Measurements from ENCODE around the gene OSCAR. TPM values are rescaled to one million over a fixed set of nuclear protein-coding genes. Genes with fewer than 3 reads are reported as not detected.
A peak's percentile ranks its signal among the peaks of the same experiment; 100 is the strongest.

Gene OSCAR
- total RNA-seq (ENCODE audit: low replicate concordance): not detected in 2 replicates
- long read RNA-seq: 0 reads

GRCh38 chr19:54100561-54100960, at the start of gene OSCAR:
OSCAR (minus strand) TSS chr19:54100803; CDS start chr19:54100792, 11 bp downstream.
- H3K27me3 Mint-ChIP-seq: peaks cover 35% of the 10 kb centered on the region
- peak within 1 kb of the TSS; percentile 99 for H3K4me3 Mint-ChIP-seq
- no peaks in the 10 kb centered on the region for H3K9me3 Mint-ChIP-seq
- DNase-seq (ENCODE audit: extremely low spot score, unreplicated experiment): no peak
- peaks cover 6% of the 10 kb centered on the region for H3K4me1 Mint-ChIP-seq (ENCODE audit: unreplicated experiment)
- no peaks in the 10 kb centered on the region for H3K36me3 Mint-ChIP-seq
- TF ChIP-seq CTCF (conservative IDR thresholded peaks at IDR 0.05): no peak
- H3K27ac Mint-ChIP-seq: no peak within 1 kb of the TSS

DNA sequence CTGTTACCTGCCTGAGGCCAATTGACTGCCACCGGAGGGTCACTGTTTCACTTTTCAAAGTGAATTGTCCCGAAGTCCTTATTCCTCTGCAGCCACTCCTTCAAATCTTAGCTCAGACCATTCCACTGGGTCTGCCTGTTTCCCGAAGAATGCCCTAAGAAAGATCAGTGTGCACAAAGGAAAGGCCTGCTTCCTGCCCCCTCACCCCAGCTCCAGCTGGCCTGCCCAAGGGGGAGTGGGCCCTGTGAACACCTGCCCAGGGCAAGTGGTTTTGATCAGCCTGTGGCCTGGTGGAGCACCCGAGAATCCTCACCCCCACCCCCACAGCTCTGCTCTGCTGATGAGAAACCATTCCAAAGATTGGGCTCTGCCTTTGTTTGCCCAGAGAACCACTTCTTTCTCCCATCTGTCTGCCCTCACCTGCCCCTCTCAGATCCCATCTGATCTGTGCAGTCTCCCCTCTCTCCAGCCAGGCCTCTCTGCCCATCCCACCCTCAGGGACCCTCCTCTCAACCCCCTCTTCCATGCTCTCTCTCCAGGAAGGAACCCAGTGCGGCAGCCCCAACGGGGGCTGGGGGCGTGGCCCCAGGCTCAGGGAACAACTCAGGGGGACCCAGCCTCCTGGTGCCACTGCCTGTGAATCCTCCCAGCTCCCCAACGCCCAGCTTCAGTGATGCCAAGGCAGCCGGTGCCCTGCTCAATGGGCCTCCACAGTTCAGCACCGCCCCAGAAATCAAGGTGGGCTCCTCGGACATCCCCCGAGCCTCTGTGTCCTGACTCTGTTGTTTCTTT, 48.6 kb upstream of the OSCAR start:
- Mint-ChIP-seq H3K27ac (no peak overlapping the region), H3K27me3 (no peaks in the 10 kb centered on the region), H3K36me3 (peaks cover 20% of the 10 kb centered on the region), H3K9me3 (no peaks in the 10 kb centered on the region), H3K4me1 (ENCODE audit: unreplicated experiment) (no peaks in the 10 kb centered on the region), H3K4me3 (no peak overlapping the region)
- no peak for DNase-seq (ENCODE audit: extremely low spot score, unreplicated experiment)
- no peak for TF ChIP-seq CTCF (conservative IDR thresholded peaks at IDR 0.05)

- no peaks in the 10 kb centered on the region for H3K4me1 Mint-ChIP-seq (ENCODE audit: unreplicated experiment)
- H3K9me3 Mint-ChIP-seq: no peaks in the 10 kb centered on the region
- DNase-seq (ENCODE audit: extremely low spot score, unreplicated experiment): no peak
- H3K36me3 Mint-ChIP-seq: peaks cover 20% of the 10 kb centered on the region
- H3K4me3 Mint-ChIP-seq: no peak overlapping the region
- no peaks in the 10 kb centered on the region for H3K27me3 Mint-ChIP-seq
- TF ChIP-seq CTCF (conservative IDR thresholded peaks at IDR 0.05): no peak
- H3K27ac Mint-ChIP-seq: no peak overlapping the region
These were observed 47.6 kb upstream of the OSCAR start for GRCh38 chr19:54148158-54148557.

GRCh38 chr19:54147676-54148075, 47.1 kb upstream of the OSCAR start:
- Mint-ChIP-seq H3K27ac (no peak overlapping the region), H3K36me3 (peaks cover 20% of the 10 kb centered on the region), H3K9me3 (no peaks in the 10 kb centered on the region), H3K4me3 (no peak overlapping the region), H3K27me3 (no peaks in the 10 kb centered on the region), H3K4me1 (ENCODE audit: unreplicated experiment) (no peaks in the 10 kb centered on the region)
- no peak for TF ChIP-seq CTCF (conservative IDR thresholded peaks at IDR 0.05)
- DNase-seq (ENCODE audit: extremely low spot score, unreplicated experiment): no peak

DNA sequence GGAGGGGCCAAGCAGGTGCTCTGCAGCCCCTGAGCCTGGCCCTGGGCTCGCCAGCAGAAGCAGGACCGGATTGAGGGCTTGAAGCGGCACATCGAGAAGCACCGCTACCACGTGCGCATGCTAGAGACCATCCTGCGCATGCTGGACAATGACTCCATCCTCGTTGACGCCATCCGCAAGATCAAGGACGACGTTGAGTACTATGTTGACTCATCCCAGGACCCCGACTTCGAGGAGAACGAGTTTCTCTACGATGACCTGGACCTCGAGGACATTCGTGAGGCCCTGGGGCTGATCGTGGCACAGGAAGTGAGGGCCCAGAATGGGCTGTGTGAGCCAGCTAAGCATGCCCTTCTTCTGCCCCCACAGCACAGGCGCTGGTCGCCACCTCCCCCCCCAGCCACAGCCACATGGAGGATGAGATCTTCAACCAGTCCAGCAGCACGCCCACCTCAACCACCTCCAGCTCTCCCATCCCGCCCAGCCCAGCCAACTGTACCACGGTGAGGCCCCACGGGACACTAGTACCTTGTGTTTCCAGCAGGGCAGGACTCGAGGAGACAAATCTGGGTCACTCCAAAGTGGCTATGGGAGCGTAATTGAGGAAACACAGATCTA, 45.0 kb upstream of the OSCAR start:
- no peak overlapping the region for H3K4me3 Mint-ChIP-seq
- no peak for TF ChIP-seq CTCF (conservative IDR thresholded peaks at IDR 0.05)
- peaks cover 17% of the 10 kb centered on the region for H3K36me3 Mint-ChIP-seq
- H3K9me3 Mint-ChIP-seq: no peaks in the 10 kb centered on the region
- H3K27ac Mint-ChIP-seq: no peak overlapping the region
- no peaks in the 10 kb centered on the region for H3K27me3 Mint-ChIP-seq
- DNase-seq (ENCODE audit: extremely low spot score, unreplicated experiment): no peak
- peaks cover 2% of the 10 kb centered on the region for H3K4me1 Mint-ChIP-seq (ENCODE audit: unreplicated experiment)

Measured in type B pancreatic cell (in vitro differentiated cells).